GM12878 (cell line): ENCODE data around the gene SERPINB5. TPM values are rescaled to one million over a fixed set of nuclear protein-coding genes. Genes with fewer than 3 reads are reported as not detected.

Experiments used
- ATAC-seq: fragments of 200-7000 bp; cut with Tn5 transposase; 3 replicates; pipeline ENCODE4 v1.9.1; 2020; ENCODE audit warnings: mild to moderate bottlenecking, moderate library complexity
- BruUV-seq: library from RNA; stranded (reverse); fragments of 400-500 nt; replicated peaks from 2 replicates; lab custom pipeline; 2021; lab: Mats Ljungman, UMichigan
- CTCF ChIA-PET: fragments of 300-600 bp; sonication (Branson Sonifier 250); formaldehyde crosslinking; extraction: SDS; loops from one replicate; lab custom pipeline; 2021; ENCODE audit warnings: inconsistent platforms; lab: Yijun Ruan, JAX
- POLR2A ChIA-PET: fragments of 350-600 bp; formaldehyde crosslinking; extraction: SDS; loops from one replicate; lab custom pipeline; 2021; ENCODE audit warnings: inconsistent platforms; lab: Charles Lee
- RAD21 ChIA-PET: fragments of 300-600 bp; sonication (Branson Sonifier 250); formaldehyde crosslinking; loops from one replicate; lab custom pipeline; 2023; ENCODE audit warnings: antibody characterized with exemption; ENCODE audit not compliant: unreplicated experiment; lab: Charles Lee
- SMC1A ChIA-PET: fragments of 300-600 bp; sonication (Branson Sonifier 250); formaldehyde crosslinking; loops from one replicate; lab custom pipeline; 2023; ENCODE audit not compliant: unreplicated experiment, uncharacterized antibody; lab: Charles Lee
- DNase-seq: peaks from one replicate; pipeline ENCODE4 v3.0.0-alpha.2; 2011; ENCODE audit warnings: low read depth, low spot score
- FAIRE-seq: peaks from 3 replicates; lab custom pipeline; 2011; peaks lifted over from hg19 to GRCh38; lab: Jason Lieb, UNC
- H2AFZ ChIP-seq: 2 replicates; pipeline ENCODE4 v1.6.0; 2011; ENCODE audit warnings: low read depth, low read length, control low read depth; ENCODE audit not compliant: control insufficient read depth
- H3K27ac ChIP-seq: 2 replicates; pipeline ENCODE4 v1.5.1; 2011; ENCODE audit warnings: control low read depth; ENCODE audit not compliant: control insufficient read depth, insufficient read depth
- H3K27me3 ChIP-seq, 2 experiments: replicated peaks in 1 of 2; 2 replicates each; pipeline versions ENCODE4 v1.6.0 to v1.6.1; 2011; ENCODE audit warnings: low read length in 1 of 2; ENCODE audit not compliant: control insufficient read depth in 2 of 2, insufficient read depth in 2 of 2
- H3K36me3 ChIP-seq, 2 experiments: 2 replicates each; pipeline ENCODE4 v1.5.1; 2011; ENCODE audit warnings: low read length in 1 of 2; ENCODE audit not compliant: control insufficient read depth in 2 of 2, insufficient read depth in 2 of 2
- H3K4me1 ChIP-seq: 2 replicates; pipeline ENCODE4 v1.6.1; 2011; ENCODE audit warnings: mild to moderate bottlenecking, low read length, moderate library complexity, mixed read lengths; ENCODE audit not compliant: control insufficient read depth, insufficient read depth
- H3K4me2 ChIP-seq: 2 replicates; pipeline ENCODE4 v1.6.0; 2011; ENCODE audit warnings: control low read depth; ENCODE audit not compliant: control insufficient read depth, insufficient read depth
- H3K4me3 ChIP-seq: fragments of 200-600 bp; sonication (generic); 2 replicates; pipeline ENCODE4 v1.5.1; 2016
- H3K79me2 ChIP-seq: 2 replicates; pipeline ENCODE4 v1.6.0; 2011; ENCODE audit warnings: low read length; ENCODE audit not compliant: control insufficient read depth, insufficient read depth
- H3K9ac ChIP-seq: 2 replicates; pipeline ENCODE4 v1.8.0; 2011; ENCODE audit warnings: low read length, control low read depth, mixed read lengths; ENCODE audit not compliant: control insufficient read depth, insufficient read depth
- H3K9me3 ChIP-seq: replicated peaks from 3 replicates; pipeline ENCODE4 v1.5.1; 2011; ENCODE audit warnings: mild to moderate bottlenecking, low read length; ENCODE audit not compliant: control insufficient read depth, insufficient read depth
- H4K20me1 ChIP-seq: 2 replicates; pipeline ENCODE4 v1.6.0; 2011; ENCODE audit not compliant: control insufficient read depth, insufficient read depth
- BACH1 ChIP-seq: fragments of 450-650 bp; IDR thresholded peaks from 2 replicates; pipeline ENCODE4 v1.6.1; 2017; ENCODE audit warnings: mild to moderate bottlenecking, borderline replicate concordance
- BCL11A ChIP-seq: IDR thresholded peaks from 2 replicates; pipeline ENCODE4 v1.6.1; 2011; ENCODE audit warnings: low read depth, low read length
- CEBPZ ChIP-seq: fragments of 150-350 bp; IDR thresholded peaks from 2 replicates; pipeline ENCODE4 v1.6.1; 2016; ENCODE audit warnings: low read depth, low read length
- CREM ChIP-seq: IDR thresholded peaks from 2 replicates; pipeline ENCODE4 v1.6.1; 2014; ENCODE audit warnings: antibody characterized with exemption, low read depth
- ELK1 ChIP-seq: IDR thresholded peaks from 2 replicates; pipeline ENCODE4 v1.6.1; 2012; ENCODE audit warnings: low read depth, low read length, improper control_type of control experiment
- FOXM1 ChIP-seq: IDR thresholded peaks from 2 replicates; pipeline ENCODE4 v1.6.1; 2012; ENCODE audit warnings: low read depth, mild to moderate bottlenecking, inconsistent platforms, low read length, moderate library complexity
- IRF3 ChIP-seq: fragments of 450-650 bp; IDR thresholded peaks from 2 replicates; pipeline ENCODE4 v1.6.1; 2014; ENCODE audit warnings: mild to moderate bottlenecking
- RFX5 ChIP-seq: IDR thresholded peaks from 2 replicates; pipeline ENCODE4 v1.6.1; 2011; ENCODE audit warnings: low read depth, low read length, improper control_type of control experiment
- SRF ChIP-seq, 2 experiments: IDR thresholded peaks; 2 replicates each; pipeline ENCODE4 v1.6.1; 2011; ENCODE audit warnings: low read depth in 2 of 2, low read length in 2 of 2, mild to moderate bottlenecking in 1 of 2, moderate library complexity in 1 of 2
- TCF12 ChIP-seq: IDR thresholded peaks from 2 replicates; pipeline ENCODE4 v1.6.1; 2011; ENCODE audit warnings: low read depth, mild to moderate bottlenecking, low read length
- WRNIP1 ChIP-seq: IDR thresholded peaks from 2 replicates; pipeline ENCODE4 v1.6.1; 2011; ENCODE audit warnings: low read depth, low read length, improper control_type of control experiment, borderline replicate concordance
- ZBTB33 ChIP-seq: fragments of 450-650 bp; IDR thresholded peaks from 2 replicates; pipeline ENCODE4 v1.6.1; 2017; ENCODE audit warnings: mild to moderate bottlenecking
- ZNF687 ChIP-seq: fragments of 450-650 bp; IDR thresholded peaks from 2 replicates; pipeline ENCODE4 v1.6.1; 2017; ENCODE audit warnings: mild to moderate bottlenecking, moderate library complexity
- WGBS: methylation state at CpG from one replicate; pipeline ENCODE4 v1.1.6; 2016; ENCODE audit warnings: low lambda C conversion rate; ENCODE audit not compliant: insufficient replicate concordance, insufficient coverage; ENCODE audit errors: missing lambda C conversion rate; 5-methylcytosine and 5-hydroxymethylcytosine counted together
- in situ Hi-C: fragments of 300-500 bp; cut with MboI; formaldehyde crosslinking; loops from 9 replicates; pipeline ENCODE4 v1.14.3; 2018; ENCODE audit warnings: mixed read lengths
- intact Hi-C: fragments of 100-400 bp; cut with micrococcal nuclease; formaldehyde crosslinking; loops from one replicate; pipeline ENCODE4 v1.14.2; 2022; ENCODE audit not compliant: unreplicated experiment
- polyA plus RNA-seq, 11 experiments: library from polyadenylated mRNA; depleted of rRNA in 4 of 11; unstranded in 6 of 11; stranded (reverse) in 5 of 11; fragments of >200 nt; fragmentation: Nextera tagmentation in 4 of 11; fragmentation: Illumina TruSeq in 1 of 11; extraction: Ambion mirVana in 4 of 11; extraction: Trizol in 1 of 11; gene quantifications; 1 replicate in 1 of 11; 2 replicates in 10 of 11; pipeline versions ENCODE4 v1.2.1 to v1.2.3, GENCODE V29; 2011 to 2016; ENCODE audit warnings: inconsistent platforms in 2 of 11, missing spikeins in 2 of 11, low read depth in 1 of 11
- total RNA-seq, 4 experiments: library from RNA; depleted of rRNA in 3 of 4; stranded (reverse); fragments of >200 nt in 3 of 4; fragmentation: Illumina TruSeq in 1 of 4; extraction: Trizol in 1 of 4; gene quantifications; 2 replicates each; pipeline versions ENCODE4 v1.2.1 to v1.2.3, GENCODE V29; 2013 to 2021

The SERPINB5 gene
- total and polyA plus RNA-seq, 10 of the 15 experiments (the other 5 are each of a cell fraction or from before 2014, with no cell fraction given), result 0.03 to 0.04 TPM; not detected in 8

GRCh38 chr18:63472380-63472779, 4.4 kb upstream of the SERPINB5 start:
- ChIA-PET SMC1A (no interaction called here), RAD21 (no interaction called here), POLR2A (interaction anchor here (0.7 kb wide), 1 partner anchor 43 kb away, joined by 5 read pairs; no protein-coding TSS in a partner anchor), CTCF (interaction anchor here (1.5 kb wide), 1 partner anchor 46 kb away, joined by 5 read pairs; no protein-coding TSS in a partner anchor)
- Histone ChIP-seq H3K4me3 (no peak overlapping the region), H3K4me1 (no peaks in the 10 kb centered on the region), H2AFZ (no peak overlapping the region), H3K4me2 (no peak overlapping the region), H3K36me3 (no peaks in the 10 kb centered on the region), H4K20me1 (no peaks in the 10 kb centered on the region), H3K27ac (no peak overlapping the region), H3K27me3 (no peaks in the 10 kb centered on the region; a peak in 1 of 4 replicates), H3K79me2 (no peaks in the 10 kb centered on the region), H3K9ac (no peak overlapping the region), H3K9me3 (no peaks in the 10 kb centered on the region)
- intact Hi-C loops, result no loop called here
- FAIRE-seq (no peak), ATAC-seq (no peak), DNase-seq (no peak)
- WGBS, result 37% methylated on average over 5 of the region's 5 CpGs
- in situ Hi-C loops, result no loop called here
- no TSS peak for BruUV-seq
- TF ChIP-seq IRF3 (no peak), FOXM1 (no peak), ELK1 (no peak), ZBTB33 (no peak), RFX5 (no peak), SRF (IDR thresholded peaks at IDR 0.05; ENCODE audit: low read depth in 2 of 2, low read length in 2 of 2) (no peak), CEBPZ (no peak), BACH1 (no peak), BCL11A (no peak), ZNF687 (no peak), TCF12 (no peak), CREM (no peak), WRNIP1 (no peak)
